ENCODE results near the gene ZNF296. TPM values are rescaled to one million over a fixed set of nuclear protein-coding genes. Genes with fewer than 3 reads are reported as not detected.

ZNF296 gene
- total RNA-seq, 2 experiments from 2014 or later: 13.5 to 31.4 TPM

GRCh38 chr19:45059258-45059965 is 16.9 kb downstream of the ZNF296 start:
- H4K20me1 ChIP-seq (ENCODE audit: insufficient read depth, low read length): no peaks in the 10 kb centered on the region
- H2AFZ ChIP-seq (ENCODE audit: low read length): no peak overlapping the region
- BruUV-seq (replicated peaks): no TSS peak
- H3K4me1 ChIP-seq (ENCODE audit: insufficient read depth, low read length, poor library complexity, severe bottlenecking): peaks cover 31% of the 10 kb centered on the region
- ChIA-PET CTCF (ENCODE audit: unreplicated experiment) (interaction anchor here (0.6 to 1.0 kb wide), 3 partner anchors 10 to 70 kb away, joined by 3 to 4 read pairs (median 3); no protein-coding TSS in a partner anchor), POLR2A (interaction anchor here (1.3 to 1.5 kb wide), 2 partner anchors 16 to 70 kb away, joined by 3 to 4 read pairs; no protein-coding TSS in a partner anchor)
- peaks cover 97% of the 10 kb centered on the region for H3K36me3 ChIP-seq (ENCODE audit: insufficient read depth, low read length)
- TF ChIP-seq CTCF (conservative IDR thresholded peaks at IDR 0.05; ENCODE audit: low read length): peak; percentile 96
- no peak for TF ChIP-seq EZH2phosphoT487 (IDR thresholded peaks at IDR 0.05; ENCODE audit: borderline replicate concordance, low read depth, low read length)
- no peaks in the 10 kb centered on the region for H3K9me2 ChIP-seq (ENCODE audit: insufficient read depth, low read length)
- H3K79me2 ChIP-seq (ENCODE audit: insufficient read depth, low read depth, low read length): no peaks in the 10 kb centered on the region
- no peak overlapping the region for H3K4me2 ChIP-seq (ENCODE audit: low read length)
- no peaks in the 10 kb centered on the region for H3K9me3 ChIP-seq (ENCODE audit: low read length)
- H3K27ac ChIP-seq (ENCODE audit: low read depth, low read length, poor library complexity, severe bottlenecking): peak overlapping the region; percentile 14
- no peak overlapping the region for H3K4me3 ChIP-seq (ENCODE audit: low read depth, low read length, poor library complexity, severe bottlenecking)
- peak; percentile 88 for DNase-seq (ENCODE audit: low spot score)
- intact Hi-C loops (cut with micrococcal nuclease; ENCODE audit: unreplicated experiment): loop anchor here (1.0 kb wide), 2 partner anchors 42 to 70 kb away; no protein-coding TSS in a partner anchor

GRCh38 chr19:45058622-45059159 is 17.6 kb downstream of the ZNF296 start:
- Histone ChIP-seq H3K79me2 (ENCODE audit: insufficient read depth, low read depth, low read length) (peaks cover 4% of the 10 kb centered on the region; the same call in 1 of the 2 replicates), H3K36me3 (ENCODE audit: insufficient read depth, low read length) (peaks cover 97% of the 10 kb centered on the region), H3K4me3 (ENCODE audit: low read depth, low read length, poor library complexity, severe bottlenecking) (no peak overlapping the region), H3K4me2 (ENCODE audit: low read length) (no peak overlapping the region), H3K9me2 (ENCODE audit: insufficient read depth, low read length) (no peaks in the 10 kb centered on the region), H3K9me3 (ENCODE audit: low read length) (no peaks in the 10 kb centered on the region), H2AFZ (ENCODE audit: low read length) (no peak overlapping the region), H3K4me1 (ENCODE audit: insufficient read depth, low read length, poor library complexity, severe bottlenecking) (peaks cover 31% of the 10 kb centered on the region), H4K20me1 (ENCODE audit: insufficient read depth, low read length) (no peaks in the 10 kb centered on the region), H3K27ac (ENCODE audit: low read depth, low read length, poor library complexity, severe bottlenecking) (no peak overlapping the region)
- BruUV-seq (replicated peaks): no TSS peak
- TF ChIP-seq EZH2phosphoT487 (IDR thresholded peaks at IDR 0.05; ENCODE audit: borderline replicate concordance, low read depth, low read length): no peak
- no peak for DNase-seq (ENCODE audit: low spot score)
- ChIA-PET CTCF (ENCODE audit: unreplicated experiment) (no interaction called here), POLR2A (no interaction called here)
- intact Hi-C loops (cut with micrococcal nuclease; ENCODE audit: unreplicated experiment): loop anchor here (1.0 kb wide), 2 partner anchors 41 to 69 kb away; no protein-coding TSS in a partner anchor

- H3K4me3 ChIP-seq (ENCODE audit: low read depth, low read length, poor library complexity, severe bottlenecking): no peak overlapping the region
- no peaks in the 10 kb centered on the region for H3K9me2 ChIP-seq (ENCODE audit: insufficient read depth, low read length)
- H4K20me1 ChIP-seq (ENCODE audit: insufficient read depth, low read length): no peaks in the 10 kb centered on the region
- intact Hi-C loops (cut with micrococcal nuclease; ENCODE audit: unreplicated experiment): no loop called here
- POLR2A ChIA-PET: interaction anchor here (0.6 to 1.0 kb wide), 2 partner anchors 8 to 1794 kb away, joined by 3 read pairs; no protein-coding TSS in a partner anchor
- H3K79me2 ChIP-seq (ENCODE audit: insufficient read depth, low read depth, low read length): peaks cover 12% of the 10 kb centered on the region
- TF ChIP-seq EZH2phosphoT487 (IDR thresholded peaks at IDR 0.05; ENCODE audit: borderline replicate concordance, low read depth, low read length) (no peak), CTCF (conservative IDR thresholded peaks at IDR 0.05; ENCODE audit: low read length) (no peak)
- H3K4me2 ChIP-seq (ENCODE audit: low read length): no peak overlapping the region
- H2AFZ ChIP-seq (ENCODE audit: low read length): no peak overlapping the region
- no peak for DNase-seq (ENCODE audit: low spot score)
- H3K9me3 ChIP-seq (ENCODE audit: low read length): no peaks in the 10 kb centered on the region
- BruUV-seq (replicated peaks): no TSS peak
- H3K4me1 ChIP-seq (ENCODE audit: insufficient read depth, low read length, poor library complexity, severe bottlenecking): peaks cover 34% of the 10 kb centered on the region
- CTCF ChIA-PET (ENCODE audit: unreplicated experiment): interaction anchor here (0.9 kb wide), 1 partner anchor 50 kb away, joined by 3 read pairs; no protein-coding TSS in a partner anchor
- peak overlapping the region; percentile 43 for H3K27ac ChIP-seq (ENCODE audit: low read depth, low read length, poor library complexity, severe bottlenecking)
- peaks cover 97% of the 10 kb centered on the region for H3K36me3 ChIP-seq (ENCODE audit: insufficient read depth, low read length)
These were observed 18.8 kb downstream of the ZNF296 start for GRCh38 chr19:45057444-45057843.

Data from OCI-LY7 (cell line).